Fibroblast of pulmonary artery (primary cell): ENCODE data around the gene ERI2.
A peak's percentile ranks its signal among the peaks of the same experiment; 100 is the strongest.

Experiments
- DNase-seq: peaks from one replicate; pipeline ENCODE4 v3.0.0-alpha.2; 2010; ENCODE audit warnings: low read depth
- H3K4me3 ChIP-seq: replicated peaks from 2 replicates; pipeline ENCODE4 v1.5.1; 2011; ENCODE audit warnings: low read depth, mild to moderate bottlenecking, control low read depth, low read length, moderate library complexity
- CTCF ChIP-seq: IDR thresholded peaks from 2 replicates; pipeline ENCODE4 v1.5.1; 2011; ENCODE audit warnings: mild to moderate bottlenecking, control low read depth, low read length, inconsistent platforms; ENCODE audit errors: missing control alignments

The ERI2 gene

GRCh38 chr16:20782470-20782869 is 23.8 kb downstream of the ERI2 start:
- TF ChIP-seq CTCF, result no peak
- no peak for DNase-seq
- no peak overlapping the region for H3K4me3 ChIP-seq

GRCh38 chr16:20781697-20782096 is 24.6 kb downstream of the ERI2 start:
- no peak for DNase-seq
- no peak for TF ChIP-seq CTCF
- no peak overlapping the region for H3K4me3 ChIP-seq

- H3K4me3 ChIP-seq, result no peak overlapping the region
- peak; percentile 91 for TF ChIP-seq CTCF
- DNase-seq, result peak; percentile 77
Measured at GRCh38 chr16:20774703-20775362, 31.4 kb downstream of the ERI2 start.

- no peak overlapping the region for H3K4me3 ChIP-seq
- TF ChIP-seq CTCF, result no peak
- DNase-seq, result no peak
Measured at GRCh38 chr16:20773679-20774078, 32.6 kb downstream of the ERI2 start.

- no peak for DNase-seq
- no peak for TF ChIP-seq CTCF
- no peak overlapping the region for H3K4me3 ChIP-seq
Measured at GRCh38 chr16:20768818-20769217, 37.5 kb downstream of the ERI2 start.

- no peak for DNase-seq
- no peak for TF ChIP-seq CTCF
- no peak overlapping the region for H3K4me3 ChIP-seq
Measured at GRCh38 chr16:20768121-20768520, 38.2 kb downstream of the ERI2 start.

- DNase-seq, result no peak
- no peak for TF ChIP-seq CTCF
- H3K4me3 ChIP-seq, result no peak overlapping the region
Measured at GRCh38 chr16:20767577-20767976, 38.7 kb downstream of the ERI2 start.
